Nephron progenitor cell (in vitro differentiated cells): ENCODE data around the gene NHS.

Experiments used
- DNase-seq: peaks from one replicate; pipeline ENCODE4 v3.0.0; 2021
- H3K27ac Mint-ChIP-seq: 2 replicates; pipeline ENCODE4 v1.8.0; 2021; ENCODE audit warnings: mild to moderate bottlenecking, moderate library complexity, mixed read lengths
- H3K27me3 Mint-ChIP-seq: 2 replicates; pipeline ENCODE4 v1.8.0; 2021; ENCODE audit warnings: mild to moderate bottlenecking, low read depth, mixed read lengths; ENCODE audit not compliant: poor library complexity
- H3K36me3 Mint-ChIP-seq: 2 replicates; pipeline ENCODE4 v1.8.0; 2021; ENCODE audit warnings: low read depth, mixed read lengths
- H3K4me1 Mint-ChIP-seq: 2 replicates; pipeline ENCODE4 v1.8.0; 2021; ENCODE audit warnings: mixed read lengths
- H3K4me3 Mint-ChIP-seq: 2 replicates; pipeline ENCODE4 v1.8.0; 2021; ENCODE audit warnings: mild to moderate bottlenecking, moderate library complexity, mixed read lengths
- H3K9me3 Mint-ChIP-seq: 2 replicates; pipeline ENCODE4 v1.8.0; 2021; ENCODE audit warnings: mild to moderate bottlenecking, moderate library complexity, mixed read lengths
- TF ChIP-seq, protein P1 (sequence below): fragments of 200-600 bp; sonication (generic); IDR thresholded peaks from 2 replicates; pipeline ENCODE4 v1.5.0; 2021; ENCODE audit warnings: antibody characterized with exemption

Gene NHS

DNA sequence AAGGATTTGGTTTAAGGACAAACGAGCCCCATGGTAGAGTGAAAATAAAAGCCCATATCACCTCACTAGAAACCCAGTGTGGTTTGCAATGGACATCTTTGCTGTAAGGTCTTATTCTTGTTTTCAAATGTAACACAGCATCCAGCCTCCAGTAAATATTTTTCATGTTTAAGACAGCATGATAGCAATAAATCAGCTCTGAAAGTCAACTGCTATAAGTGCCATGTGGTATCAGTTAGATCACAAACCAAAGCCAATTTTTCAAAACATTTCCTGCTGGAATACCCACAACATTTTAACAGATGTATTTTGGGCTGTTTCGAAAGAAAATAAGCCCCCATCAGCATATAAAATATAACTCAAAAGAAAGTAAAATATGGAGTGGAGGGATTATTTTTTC lies 338.3 kb downstream of the NHS start:
- Mint-ChIP-seq H3K4me1 (no peaks in the 10 kb centered on the region), H3K36me3 (peaks cover 6% of the 10 kb centered on the region)

DNA sequence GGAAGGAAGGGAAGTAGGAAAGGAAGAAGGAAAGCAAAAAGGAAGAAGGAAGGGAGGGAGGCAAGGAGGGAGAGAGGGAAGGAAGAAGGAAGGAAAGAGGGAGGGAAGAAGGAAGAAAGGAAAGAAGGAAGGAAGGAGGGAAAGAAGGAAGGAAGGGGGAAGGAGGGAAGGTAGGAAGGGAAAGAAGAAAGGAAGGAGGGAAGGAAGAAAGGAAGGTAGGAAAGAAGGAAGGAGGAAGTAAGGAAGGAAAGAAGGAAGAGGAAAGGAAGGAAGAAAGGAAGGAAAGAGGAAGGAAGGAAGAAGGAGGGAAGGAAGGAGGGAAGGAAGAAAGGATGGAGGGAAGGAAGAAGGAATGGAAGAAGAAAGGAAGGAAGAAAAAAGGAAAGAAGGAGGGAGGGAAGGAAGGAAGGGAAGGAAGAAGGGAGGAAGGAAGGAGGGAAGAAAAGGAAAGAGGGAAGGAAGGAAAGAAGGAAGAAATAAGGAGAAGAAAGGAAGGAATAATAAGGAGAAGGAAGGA lies 343.7 kb downstream of the NHS start:
- no peaks in the 10 kb centered on the region for H3K27me3 Mint-ChIP-seq
- H3K27ac Mint-ChIP-seq: no peak overlapping the region
- no peak for DNase-seq
- H3K36me3 Mint-ChIP-seq: peaks cover 18% of the 10 kb centered on the region
- no peaks in the 10 kb centered on the region for H3K9me3 Mint-ChIP-seq
- H3K4me3 Mint-ChIP-seq: no peak overlapping the region
- peaks cover 15% of the 10 kb centered on the region for H3K4me1 Mint-ChIP-seq
- TF ChIP-seq, protein P1, sequence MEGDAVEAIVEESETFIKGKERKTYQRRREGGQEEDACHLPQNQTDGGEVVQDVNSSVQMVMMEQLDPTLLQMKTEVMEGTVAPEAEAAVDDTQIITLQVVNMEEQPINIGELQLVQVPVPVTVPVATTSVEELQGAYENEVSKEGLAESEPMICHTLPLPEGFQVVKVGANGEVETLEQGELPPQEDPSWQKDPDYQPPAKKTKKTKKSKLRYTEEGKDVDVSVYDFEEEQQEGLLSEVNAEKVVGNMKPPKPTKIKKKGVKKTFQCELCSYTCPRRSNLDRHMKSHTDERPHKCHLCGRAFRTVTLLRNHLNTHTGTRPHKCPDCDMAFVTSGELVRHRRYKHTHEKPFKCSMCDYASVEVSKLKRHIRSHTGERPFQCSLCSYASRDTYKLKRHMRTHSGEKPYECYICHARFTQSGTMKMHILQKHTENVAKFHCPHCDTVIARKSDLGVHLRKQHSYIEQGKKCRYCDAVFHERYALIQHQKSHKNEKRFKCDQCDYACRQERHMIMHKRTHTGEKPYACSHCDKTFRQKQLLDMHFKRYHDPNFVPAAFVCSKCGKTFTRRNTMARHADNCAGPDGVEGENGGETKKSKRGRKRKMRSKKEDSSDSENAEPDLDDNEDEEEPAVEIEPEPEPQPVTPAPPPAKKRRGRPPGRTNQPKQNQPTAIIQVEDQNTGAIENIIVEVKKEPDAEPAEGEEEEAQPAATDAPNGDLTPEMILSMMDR: no peak

More for the DNA sequence above, 338.3 kb downstream of the NHS start:
- no peak overlapping the region for H3K4me3 Mint-ChIP-seq
- TF ChIP-seq, protein P1: no peak
- no peaks in the 10 kb centered on the region for H3K9me3 Mint-ChIP-seq
- H3K27me3 Mint-ChIP-seq: no peaks in the 10 kb centered on the region
- no peak for DNase-seq
- H3K27ac Mint-ChIP-seq: no peak overlapping the region

DNA sequence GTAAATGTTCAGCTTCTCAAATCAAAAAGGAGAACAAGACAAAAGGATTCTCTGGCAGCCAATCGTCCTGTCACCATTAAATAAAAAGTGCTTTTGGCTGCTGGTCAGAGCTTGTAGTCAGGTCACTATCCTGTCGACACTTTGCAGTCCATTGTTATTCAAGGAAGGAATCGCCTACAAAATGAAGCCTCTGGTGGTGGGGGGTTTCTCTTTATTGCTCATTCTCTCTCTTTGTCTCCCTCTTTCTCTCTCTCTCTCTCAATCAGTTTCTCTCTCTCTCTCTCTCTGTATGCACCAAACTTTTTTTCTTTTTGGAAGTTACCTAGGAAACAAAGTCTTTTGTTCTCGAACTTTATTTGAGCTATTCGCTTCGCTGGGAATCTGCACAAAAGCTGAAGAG lies 344.7 kb downstream of the NHS start:
- Mint-ChIP-seq H3K27me3 (no peaks in the 10 kb centered on the region), H3K4me1 (peaks cover 15% of the 10 kb centered on the region), H3K4me3 (no peak overlapping the region), H3K36me3 (peaks cover 18% of the 10 kb centered on the region), H3K27ac (no peak overlapping the region), H3K9me3 (no peaks in the 10 kb centered on the region)
- TF ChIP-seq, protein P1: no peak
- DNase-seq: no peak

DNA sequence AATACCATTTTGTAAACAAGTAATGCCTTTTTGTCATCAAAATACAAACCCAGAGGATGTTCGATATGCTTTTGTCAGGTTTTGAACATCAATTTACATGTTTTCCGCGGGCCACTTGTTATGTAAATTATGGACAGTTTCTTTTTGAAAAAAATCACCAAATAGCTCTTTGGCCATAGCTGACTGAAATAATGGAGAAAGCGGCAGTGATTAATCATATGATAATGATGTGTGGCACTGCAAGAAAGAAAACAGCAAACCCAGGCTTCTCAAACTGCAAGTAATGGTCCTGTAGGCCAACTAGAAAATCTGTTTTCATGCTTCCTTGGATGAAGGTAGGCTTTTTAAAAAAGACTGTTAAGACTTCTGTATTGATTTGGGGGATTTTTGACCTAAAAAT lies 346.7 kb downstream of the NHS start:
- no peak for DNase-seq
- no peak overlapping the region for H3K4me3 Mint-ChIP-seq
- H3K9me3 Mint-ChIP-seq: no peaks in the 10 kb centered on the region

DNA sequence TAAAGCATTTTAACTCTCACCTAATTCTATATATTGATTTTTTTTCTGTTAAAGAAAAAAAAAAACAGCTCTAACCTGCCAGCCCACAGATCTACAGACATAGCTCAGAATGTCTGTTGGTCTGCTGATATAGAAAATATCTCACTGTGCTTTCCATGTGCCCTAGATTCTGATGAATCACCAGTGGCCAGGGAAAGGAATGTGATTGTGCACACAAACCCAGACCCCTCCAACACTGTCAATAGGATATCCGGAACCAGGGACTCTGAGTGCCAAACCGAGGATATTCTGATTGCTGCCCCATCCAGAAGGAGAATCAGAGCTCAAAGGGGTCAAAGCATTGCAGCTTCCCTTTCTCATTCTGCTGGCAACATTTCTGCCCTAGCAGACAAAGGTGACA lies 350.2 kb downstream of the NHS start:
- TF ChIP-seq, protein P1: no peak
- Mint-ChIP-seq H3K27me3 (no peaks in the 10 kb centered on the region), H3K9me3 (no peaks in the 10 kb centered on the region), H3K36me3 (peaks cover 61% of the 10 kb centered on the region), H3K4me3 (no peak overlapping the region), H3K27ac (no peak overlapping the region), H3K4me1 (peaks cover 6% of the 10 kb centered on the region)
- DNase-seq: no peak

More for the DNA sequence above, 346.7 kb downstream of the NHS start:
- Mint-ChIP-seq H3K4me1 (peaks cover 15% of the 10 kb centered on the region), H3K27me3 (no peaks in the 10 kb centered on the region), H3K27ac (no peak overlapping the region), H3K36me3 (peaks cover 27% of the 10 kb centered on the region)
- TF ChIP-seq, protein P1: no peak

DNA sequence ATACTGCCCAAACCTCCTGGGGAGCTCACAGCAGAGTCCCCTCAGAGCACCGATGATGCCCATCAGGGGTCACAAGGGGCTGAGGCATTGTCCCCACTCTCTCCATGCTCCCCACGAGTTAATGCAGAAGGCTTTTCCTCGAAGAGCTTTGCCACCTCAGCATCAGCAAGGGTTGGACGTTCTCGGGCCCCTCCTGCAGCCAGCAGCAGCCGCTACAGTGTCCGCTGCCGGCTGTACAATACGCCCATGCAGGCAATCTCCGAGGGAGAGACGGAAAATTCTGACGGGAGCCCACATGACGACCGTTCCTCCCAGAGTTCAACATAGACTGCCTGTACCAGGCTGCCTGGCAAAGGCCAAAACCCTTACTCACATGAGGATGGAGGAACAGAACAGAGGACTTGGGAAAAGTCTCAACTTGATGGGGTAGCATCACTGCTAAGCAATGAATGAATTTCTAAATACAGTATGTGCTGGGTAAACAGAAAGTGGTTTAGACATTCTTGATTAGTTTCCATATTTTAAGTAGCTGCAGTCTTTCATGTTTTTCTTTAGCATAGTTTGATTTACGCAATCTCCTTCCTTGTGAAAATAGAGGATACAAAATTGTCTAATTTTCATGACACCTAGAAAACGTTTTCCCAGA lies 357.3 kb downstream of the NHS start:
- peaks cover 42% of the 10 kb centered on the region for H3K36me3 Mint-ChIP-seq
- H3K27ac Mint-ChIP-seq: no peak overlapping the region
- DNase-seq: no peak
- H3K27me3 Mint-ChIP-seq: no peaks in the 10 kb centered on the region
- H3K4me3 Mint-ChIP-seq: no peak overlapping the region
- H3K9me3 Mint-ChIP-seq: no peaks in the 10 kb centered on the region
- peaks cover 23% of the 10 kb centered on the region for H3K4me1 Mint-ChIP-seq
- TF ChIP-seq, protein P1: no peak
